Ramos (cell line): Measurements from ENCODE around the gene NET1.

ENCODE experiments used
- in situ Hi-C: fragments of 300-500 bp; cut with MboI; formaldehyde crosslinking; loops from one replicate; pipeline ENCODE4 v1.14.3; 2022; ENCODE audit warnings: low sequenced_read_pairs; ENCODE audit not compliant: unreplicated experiment

NET1 gene

GRCh38 chr10:5496261-5497250 is 84.2 kb downstream of the NET1 start:
- in situ Hi-C loops, result no loop called here

- in situ Hi-C loops, result no loop called here
Observed at GRCh38 chr10:5497289-5497688, 84.9 kb downstream of the NET1 start.

GRCh38 chr10:5497948-5498730 is 85.8 kb downstream of the NET1 start:
- in situ Hi-C loops, result no loop called here

GRCh38 chr10:5498791-5499492 is 86.6 kb downstream of the NET1 start:
- in situ Hi-C loops, result no loop called here

- in situ Hi-C loops, result no loop called here
Observed at GRCh38 chr10:5499493-5500140, 87.3 kb downstream of the NET1 start, which contains the start of gene CALML5. TSS of gene CALML5 (minus strand) at chr10:5499570. CDS start at chr10:5499438, 132 bp downstream.

- in situ Hi-C loops, result no loop called here
Observed at GRCh38 chr10:5500162-5500670, 87.9 kb downstream of the NET1 start.

GRCh38 chr10:5500910-5501309 is 88.6 kb downstream of the NET1 start:
- in situ Hi-C loops, result no loop called here

- in situ Hi-C loops, result no loop called here
Observed at GRCh38 chr10:5502061-5502521, 89.7 kb downstream of the NET1 start.

- in situ Hi-C loops, result no loop called here
Observed at GRCh38 chr10:5502571-5503476, 90.5 kb downstream of the NET1 start.

GRCh38 chr10:5503477-5503835 is 91.1 kb downstream of the NET1 start:
- in situ Hi-C loops, result no loop called here

- in situ Hi-C loops, result no loop called here
Observed at GRCh38 chr10:5504146-5505072, 92.1 kb downstream of the NET1 start.

- in situ Hi-C loops, result no loop called here
Observed at GRCh38 chr10:5506246-5506645, 93.9 kb downstream of the NET1 start.

GRCh38 chr10:5506751-5507648 is 94.6 kb downstream of the NET1 start:
- in situ Hi-C loops, result no loop called here

- in situ Hi-C loops, result no loop called here
Observed at GRCh38 chr10:5507649-5508131, 95.3 kb downstream of the NET1 start.

GRCh38 chr10:5508161-5508604 is 95.8 kb downstream of the NET1 start:
- in situ Hi-C loops, result no loop called here
